ENCODE results near the gene CIB4.

GRCh38 chr2:26619096-26619495 is 22.1 kb downstream of the CIB4 start:
- no peak for TF ChIP-seq CTCF (conservative IDR thresholded peaks at IDR 0.05 in 1 of 2, IDR thresholded peaks at IDR 0.05 in 1 of 2; ENCODE audit: extremely low read depth in 1 of 2, insufficient read depth in 1 of 2, low read depth in 1 of 2, low read length in 2 of 2)
- TF ChIP-seq EZH2 (IDR thresholded peaks at IDR 0.05; ENCODE audit: borderline replicate concordance, low read length), result no peak

All from mammary epithelial cell (primary cell).